HepG2 (cell line): ENCODE results near the gene ARHGEF16. TPM values are rescaled to one million over a fixed set of nuclear protein-coding genes. Genes with fewer than 3 reads are reported as not detected.

Source experiments
- AFF4 ChIP-seq: sonication (generic); formaldehyde crosslinking; IDR thresholded peaks from 2 replicates; pipeline ENCODE4 v1.4.0; 2020; ENCODE audit warnings: missing genetic modification reagents
- AHDC1 ChIP-seq: sonication (generic); formaldehyde crosslinking; IDR thresholded peaks from 2 replicates; pipeline ENCODE4 v1.5.1; 2020; ENCODE audit warnings: mild to moderate bottlenecking, missing genetic modification reagents, borderline replicate concordance
- EP300 ChIP-seq, 3 experiments: sonication (generic) in 1 of 3; formaldehyde crosslinking in 1 of 3; IDR thresholded peaks; 2 replicates each; pipeline versions ENCODE4 v1.5.1 to v1.6.1; 2011 to 2020; ENCODE audit warnings: low read depth in 2 of 3, low read length in 2 of 3, borderline replicate concordance in 1 of 3, improper control_type of control experiment in 1 of 3, mild to moderate bottlenecking in 1 of 3, missing genetic modification reagents in 1 of 3, moderate library complexity in 1 of 3
- GABPB1 ChIP-seq: IDR thresholded peaks from 2 replicates; pipeline ENCODE4 v1.6.1; 2016; ENCODE audit warnings: mild to moderate bottlenecking, missing genetic modification reagents, moderate library complexity, missing compliant biosample characterization
- KDM6A ChIP-seq: IDR thresholded peaks from 2 replicates; pipeline ENCODE4 v1.6.1; 2016; ENCODE audit warnings: low read depth
- RFX5 ChIP-seq: IDR thresholded peaks from 2 replicates; pipeline ENCODE4 v1.6.1; 2011; ENCODE audit warnings: low read depth, low read length, improper control_type of control experiment
- SMARCE1 ChIP-seq: fragments of 450-650 bp; IDR thresholded peaks from 2 replicates; pipeline ENCODE4 v1.6.1; 2017; ENCODE audit warnings: borderline replicate concordance
- SPEN ChIP-seq: sonication (generic); formaldehyde crosslinking; IDR thresholded peaks from 2 replicates; pipeline ENCODE4 v1.5.1; 2020; ENCODE audit warnings: low read depth, mild to moderate bottlenecking, missing genetic modification reagents
- ZBTB2 ChIP-seq: sonication (generic); formaldehyde crosslinking; IDR thresholded peaks from 2 replicates; pipeline ENCODE4 v1.8.0; 2022; ENCODE audit warnings: low read depth, missing genetic modification reagents
- ZNF274 ChIP-seq: sonication (generic); formaldehyde crosslinking; IDR thresholded peaks from 2 replicates; pipeline ENCODE4 v1.5.1; 2020; ENCODE audit warnings: mild to moderate bottlenecking, missing genetic modification reagents
- ZNF362 ChIP-seq: sonication (generic); formaldehyde crosslinking; IDR thresholded peaks from 2 replicates; pipeline ENCODE4 v1.4.0; 2020; ENCODE audit warnings: missing genetic modification reagents, mild to moderate bottlenecking, borderline replicate concordance
- ZNF597 ChIP-seq: sonication (generic); formaldehyde crosslinking; IDR thresholded peaks from 2 replicates; pipeline ENCODE4 v1.5.0; 2020; ENCODE audit warnings: missing genetic modification reagents
- ZNF776 ChIP-seq: sonication (generic); formaldehyde crosslinking; IDR thresholded peaks from 2 replicates; pipeline ENCODE4 v1.4.0; 2020; ENCODE audit warnings: mild to moderate bottlenecking, missing genetic modification reagents
- polyA plus RNA-seq, 8 experiments: library from polyadenylated mRNA; depleted of rRNA in 3 of 8; stranded (reverse) in 7 of 8; unstranded in 1 of 8; fragments of >200 nt; fragmentation: Illumina TruSeq in 4 of 8; extraction: Trizol in 4 of 8; gene quantifications; 2 replicates each; pipeline versions ENCODE4 v1.2.1 to v1.2.3, GENCODE V29; 2011 to 2016; ENCODE audit warnings: low read depth in 4 of 8, missing spikeins in 1 of 8, mixed read lengths in 1 of 8; ENCODE audit not compliant: insufficient read depth in 1 of 8
- total RNA-seq, 5 experiments: library from RNA; depleted of rRNA; stranded (reverse); fragments of >200 nt; fragmentation: Illumina TruSeq; extraction: Trizol; gene quantifications; 2 replicates each; pipeline ENCODE4 v1.2.3, GENCODE V29; 2016; ENCODE audit warnings: low read depth in 1 of 5

The ARHGEF16 gene
- total and polyA plus RNA-seq, 2 of the 13 experiments (the other 11 are each of a cell fraction or from before 2014, with no cell fraction given): 20.3 to 39.9 TPM

GRCh38 chr1:3472088-3472850, 17.8 kb downstream of the ARHGEF16 start (continued):
- TF ChIP-seq ZNF597 (CRISPR knock-in tag) (no peak), RFX5 (no peak), ZNF274 (CRISPR knock-in tag) (peak; percentile 2; the same call in 1 of the 2 replicates), ZNF362 (CRISPR knock-in tag) (no peak), ZBTB2 (no peak), SPEN (CRISPR knock-in tag) (no peak), KDM6A (no peak), AHDC1 (CRISPR knock-in tag) (no peak), ZNF776 (no peak), GABPB1 (CRISPR knock-in tag) (peak; percentile 6), EP300 (IDR thresholded peaks at IDR 0.05; ENCODE audit: low read depth in 2 of 2, low read length in 2 of 2) (no peak), EP300 (CRISPR knock-in tag; IDR thresholded peaks at IDR 0.05; ENCODE audit: borderline replicate concordance) (no peak), SMARCE1 (no peak), AFF4 (CRISPR knock-in tag) (no peak)
